ENCODE data around the gene CROCC.

DNA sequence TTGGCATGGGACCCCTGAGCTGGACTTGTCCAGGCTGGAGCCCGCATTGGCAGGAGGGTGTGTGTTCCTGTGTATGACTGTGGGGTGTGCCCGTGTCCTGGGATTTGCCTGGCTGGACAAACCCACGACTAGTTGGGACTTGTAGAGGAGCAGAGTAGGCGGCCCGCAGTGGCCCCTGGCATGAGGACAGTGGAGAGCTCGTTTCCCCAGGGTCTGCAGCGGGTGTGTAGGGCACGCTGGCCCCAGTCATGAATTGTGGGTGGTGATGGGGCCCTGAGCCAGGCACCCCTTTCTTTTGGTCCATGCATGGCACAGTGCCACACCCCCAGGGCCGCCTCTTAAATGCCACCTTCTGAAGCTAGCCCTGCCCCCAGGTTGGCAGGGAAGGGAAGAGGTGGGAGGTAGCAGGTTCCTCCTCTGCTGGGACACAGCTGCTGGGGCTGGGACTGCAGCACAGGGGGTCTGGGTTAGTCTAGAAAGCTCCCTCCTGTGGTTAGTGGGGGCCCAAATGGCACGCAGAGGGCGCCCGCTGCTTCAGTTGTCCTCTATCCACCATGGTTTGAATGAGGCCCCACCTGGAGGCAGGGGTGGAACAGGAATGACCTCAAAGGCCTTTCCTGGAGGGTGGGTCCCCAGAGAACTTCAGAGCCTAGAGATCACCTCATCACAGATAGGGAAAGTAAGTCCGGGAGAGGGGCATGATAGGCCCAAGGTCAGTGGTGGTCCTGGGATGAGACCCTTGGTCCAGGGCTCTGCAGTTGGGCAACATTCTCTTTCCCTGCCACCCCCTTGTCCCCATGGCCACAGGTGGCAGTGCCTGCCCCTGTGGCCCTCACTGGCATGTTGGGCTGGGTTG, 4.1 kb downstream of the CROCC start:
- TF ChIP-seq, protein P1, sequence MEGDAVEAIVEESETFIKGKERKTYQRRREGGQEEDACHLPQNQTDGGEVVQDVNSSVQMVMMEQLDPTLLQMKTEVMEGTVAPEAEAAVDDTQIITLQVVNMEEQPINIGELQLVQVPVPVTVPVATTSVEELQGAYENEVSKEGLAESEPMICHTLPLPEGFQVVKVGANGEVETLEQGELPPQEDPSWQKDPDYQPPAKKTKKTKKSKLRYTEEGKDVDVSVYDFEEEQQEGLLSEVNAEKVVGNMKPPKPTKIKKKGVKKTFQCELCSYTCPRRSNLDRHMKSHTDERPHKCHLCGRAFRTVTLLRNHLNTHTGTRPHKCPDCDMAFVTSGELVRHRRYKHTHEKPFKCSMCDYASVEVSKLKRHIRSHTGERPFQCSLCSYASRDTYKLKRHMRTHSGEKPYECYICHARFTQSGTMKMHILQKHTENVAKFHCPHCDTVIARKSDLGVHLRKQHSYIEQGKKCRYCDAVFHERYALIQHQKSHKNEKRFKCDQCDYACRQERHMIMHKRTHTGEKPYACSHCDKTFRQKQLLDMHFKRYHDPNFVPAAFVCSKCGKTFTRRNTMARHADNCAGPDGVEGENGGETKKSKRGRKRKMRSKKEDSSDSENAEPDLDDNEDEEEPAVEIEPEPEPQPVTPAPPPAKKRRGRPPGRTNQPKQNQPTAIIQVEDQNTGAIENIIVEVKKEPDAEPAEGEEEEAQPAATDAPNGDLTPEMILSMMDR (conservative IDR thresholded peaks at IDR 0.05; ENCODE audit: low read length) = no peak
- TF ChIP-seq EZH2phosphoT487 (IDR thresholded peaks at IDR 0.05; ENCODE audit: borderline replicate concordance, low read depth, low read length) = no peak
